ENCODE measurements around the gene SREBF2.

SREBF2 gene

GRCh38 chr22:41925783-41926460, 93.0 kb downstream of the SREBF2 start:
- peaks cover 50% of the 10 kb centered on the region for H3K27me3 Mint-ChIP-seq (ENCODE audit: low read depth)
- H3K4me3 Mint-ChIP-seq: peak overlapping the region; percentile 55 to 62 (median 60)
- peaks cover 13% of the 10 kb centered on the region for H3K4me1 Mint-ChIP-seq
- no peaks in the 10 kb centered on the region for H3K9me3 Mint-ChIP-seq
- H3K27ac Mint-ChIP-seq: no peak overlapping the region
- peak; percentile 52 to 58 (median 52) for TF ChIP-seq CTCF (IDR thresholded peaks at IDR 0.05; ENCODE audit: unreplicated experiment in 3 of 3)
- H3K36me3 Mint-ChIP-seq (ENCODE audit: low read depth): no peaks in the 10 kb centered on the region

- Mint-ChIP-seq H3K4me3 (peak overlapping the region in 2 of 3 experiments; percentile 29 to 69), H3K27ac (no peak overlapping the region), H3K4me1 (peaks cover 13% of the 10 kb centered on the region), H3K27me3 (ENCODE audit: low read depth) (peaks cover 42% of the 10 kb centered on the region), H3K36me3 (ENCODE audit: low read depth) (no peaks in the 10 kb centered on the region), H3K9me3 (no peaks in the 10 kb centered on the region)
- no peak for TF ChIP-seq CTCF (IDR thresholded peaks at IDR 0.05; ENCODE audit: unreplicated experiment in 3 of 3)
These were observed 94.9 kb downstream of the SREBF2 start for GRCh38 chr22:41927813-41928212.

- Mint-ChIP-seq H3K4me3 (peak overlapping the region in 1 of 3 experiments; percentile 40), H3K9me3 (no peaks in the 10 kb centered on the region), H3K36me3 (ENCODE audit: low read depth) (no peaks in the 10 kb centered on the region), H3K4me1 (peaks cover 13% of the 10 kb centered on the region), H3K27me3 (ENCODE audit: low read depth) (peaks cover 42% of the 10 kb centered on the region), H3K27ac (peak overlapping the region in 1 of 3 experiments; percentile 30)
- TF ChIP-seq CTCF (IDR thresholded peaks at IDR 0.05; ENCODE audit: unreplicated experiment in 3 of 3): no peak
These were observed 95.9 kb downstream of the SREBF2 start for GRCh38 chr22:41928593-41929417.

- Mint-ChIP-seq H3K4me1 (peaks cover 13% of the 10 kb centered on the region), H3K9me3 (no peaks in the 10 kb centered on the region), H3K4me3 (no peak overlapping the region), H3K27me3 (ENCODE audit: low read depth) (peaks cover 42% of the 10 kb centered on the region), H3K36me3 (ENCODE audit: low read depth) (no peaks in the 10 kb centered on the region), H3K27ac (peak overlapping the region in 1 of 3 experiments; percentile 30)
- TF ChIP-seq CTCF (IDR thresholded peaks at IDR 0.05; ENCODE audit: unreplicated experiment in 3 of 3): no peak
These were observed 96.5 kb downstream of the SREBF2 start for GRCh38 chr22:41929418-41929810.

GRCh38 chr22:41931701-41932269, 98.9 kb downstream of the SREBF2 start:
- Mint-ChIP-seq H3K4me1 (peaks cover 13% of the 10 kb centered on the region), H3K27ac (no peak overlapping the region), H3K9me3 (no peaks in the 10 kb centered on the region), H3K36me3 (ENCODE audit: low read depth) (peaks cover 4% of the 10 kb centered on the region), H3K27me3 (ENCODE audit: low read depth) (peaks cover 33% of the 10 kb centered on the region), H3K4me3 (no peak overlapping the region)
- TF ChIP-seq CTCF (IDR thresholded peaks at IDR 0.05; ENCODE audit: unreplicated experiment in 3 of 3): no peak

All from nephron (organoid).